ENCODE data around the gene SLC28A3. TPM values are rescaled to one million over a fixed set of nuclear protein-coding genes. Genes with fewer than 3 reads are reported as not detected.

The SLC28A3 gene
- total and polyA plus RNA-seq, 2 of the 8 experiments (the other 6 are each of a cell fraction or from before 2014, with no cell fraction given) = 0.02 TPM; not detected in 1

- H2BK15ac ChIP-seq (ENCODE audit: low read length) = no peak overlapping the region
- no peak overlapping the region for H4K5ac ChIP-seq (ENCODE audit: insufficient read length, low read depth, low read length)
- no peaks in the 10 kb centered on the region for H3K79me1 ChIP-seq (ENCODE audit: low read depth, low read length)
- H2BK20ac ChIP-seq (ENCODE audit: low read length) = no peak overlapping the region
- no peak overlapping the region for H3K56ac ChIP-seq (replicated peaks; ENCODE audit: insufficient read length, low read depth, low read length)
- POLR2A ChIA-PET (ENCODE audit: partially characterized antibody) = no interaction called here
- no peak overlapping the region for H3K18ac ChIP-seq (ENCODE audit: extremely low read depth, low read length)
- no peak overlapping the region for H2AFZ ChIP-seq (ENCODE audit: low read length)
- H2BK5ac ChIP-seq (ENCODE audit: low read depth, low read length) = no peak overlapping the region
- H4K91ac ChIP-seq (replicated peaks; ENCODE audit: insufficient read length, low read length) = no peak overlapping the region
- no peak overlapping the region for H3K27ac ChIP-seq (ENCODE audit: low read depth, low read length)
- H2BK120ac ChIP-seq (replicated peaks; ENCODE audit: low read depth, low read length) = no peak overlapping the region
- H4K20me1 ChIP-seq (replicated peaks in 1 of 2; ENCODE audit: control insufficient read depth in 1 of 2, insufficient read depth in 2 of 2, low read length in 2 of 2) = no peaks in the 10 kb centered on the region
- H3K4me3 ChIP-seq (ENCODE audit: extremely low read depth in 1 of 4, insufficient read depth in 2 of 4, low read depth in 3 of 4, low read length in 4 of 4) = no peak overlapping the region
- H3K4ac ChIP-seq (replicated peaks; ENCODE audit: insufficient read length, low read depth, low read length) = no peak overlapping the region
- FAIRE-seq (no peak), DNase-seq (ENCODE audit: low read depth in 1 of 2, low spot score in 2 of 2) (no peak)
- H3K9ac ChIP-seq (replicated peaks in 1 of 4; ENCODE audit: extremely low read depth in 1 of 4, low read depth in 3 of 4, low read length in 3 of 4) = no peak overlapping the region
- H3K4me2 ChIP-seq (ENCODE audit: insufficient read depth in 1 of 2, low read depth in 2 of 2, low read length in 2 of 2) = no peak overlapping the region
- 89% methylated on average over 7 of the region's 7 CpGs; no CpG with 5 or more reads in 1 of the 2 experiments for WGBS, 2 experiments (ENCODE audit: extremely low coverage in 1 of 2, insufficient coverage in 1 of 2, insufficient read length in 1 of 2, insufficient replicate concordance in 2 of 2, low coverage in 1 of 2, low lambda C conversion rate in 2 of 2, missing lambda C conversion rate in 1 of 2)
- no peak overlapping the region for H3K23ac ChIP-seq (ENCODE audit: insufficient read length)
- H4K8ac ChIP-seq (ENCODE audit: extremely low read depth, insufficient read depth, low read length) = no peak overlapping the region
- no peaks in the 10 kb centered on the region for H3K9me3 ChIP-seq (ENCODE audit: insufficient read depth in 2 of 2, low read depth in 1 of 2, low read length in 1 of 2)
- no peaks in the 10 kb centered on the region for H3K23me2 ChIP-seq (ENCODE audit: low read depth, low read length)
- H3K14ac ChIP-seq (ENCODE audit: insufficient read length) = no peak overlapping the region
- H3K4me1 ChIP-seq (replicated peaks in 1 of 4; ENCODE audit: control insufficient read depth in 3 of 4, insufficient read depth in 4 of 4, low read length in 3 of 4) = no peaks in the 10 kb centered on the region
- no peak overlapping the region for H2BK12ac ChIP-seq (ENCODE audit: low read depth, low read length)
- no peak overlapping the region for H2AK5ac ChIP-seq (ENCODE audit: low read depth, low read length)
- no peaks in the 10 kb centered on the region for H3K27me3 ChIP-seq (replicated peaks in 1 of 4; ENCODE audit: control insufficient read depth in 3 of 4, extremely low read depth in 1 of 4, insufficient read depth in 3 of 4, low read length in 3 of 4)
- no peaks in the 10 kb centered on the region for H3K36me3 ChIP-seq (ENCODE audit: control insufficient read depth in 2 of 4, insufficient read depth in 4 of 4, low read length in 3 of 4)
- CTCF ChIA-PET (ENCODE audit: partially characterized antibody) = interaction anchor here (1.0 to 3.7 kb wide), 4 partner anchors 9 to 331 kb away, joined by 3 to 18 read pairs (median 5); no protein-coding TSS in a partner anchor
- H3K79me2 ChIP-seq (ENCODE audit: control insufficient read depth in 1 of 2, insufficient read depth in 2 of 2, low read length in 2 of 2) = no peaks in the 10 kb centered on the region
- TF ChIP-seq POLR2AphosphoS5 (IDR thresholded peaks at IDR 0.05; ENCODE audit: low read depth, low read length) = no peak
- TF ChIP-seq BACH1 (IDR thresholded peaks at IDR 0.05; ENCODE audit: low read length) = no peak
- TF ChIP-seq SAP30 (IDR thresholded peaks at IDR 0.05; ENCODE audit: insufficient read depth, insufficient replicate concordance, low read length) = no peak
- TF ChIP-seq E2F6 (IDR thresholded peaks at IDR 0.05) = no peak
Measured at GRCh38 chr9:84251921-84252320, 88.6 kb downstream of the SLC28A3 start.
